GM23338 (cell line): Measurements from ENCODE around the gene TMEM158.

Experiments
- CREB1 ChIP-seq: fragments of 250-450 bp; sonication (Bioruptor Pico); IDR thresholded peaks from 2 replicates; pipeline ENCODE4 v1.5.0; 2020; ENCODE audit warnings: low read depth, mild to moderate bottlenecking, moderate library complexity
- CTCF ChIP-seq, 2 experiments: fragments of 200-600 bp in 1 of 2; sonication (generic) in 1 of 2; conservative IDR thresholded peaks; 2 replicates each; pipeline versions ENCODE4 v1.5.1 to v1.6.1; 2016 to 2017; ENCODE audit warnings: antibody characterized with exemption in 2 of 2, low read depth in 2 of 2, mild to moderate bottlenecking in 2 of 2, moderate library complexity in 1 of 2
- ETS1 ChIP-seq: IDR thresholded peaks from 2 replicates; pipeline ENCODE4 v1.6.1; 2016; ENCODE audit warnings: antibody characterized with exemption
- EZH2 ChIP-seq: fragments of 200-600 bp; sonication (generic); IDR thresholded peaks from one replicate; pipeline ENCODE4 v1.8.0; 2017; ENCODE audit warnings: antibody characterized with exemption, mild to moderate bottlenecking, low read depth; ENCODE audit not compliant: unreplicated experiment
- EZH2phosphoT487 ChIP-seq: fragments of 200-600 bp; sonication (generic); IDR thresholded peaks from one replicate; pipeline ENCODE4 v1.8.1; 2018; ENCODE audit warnings: antibody characterized with exemption; ENCODE audit not compliant: unreplicated experiment
- JUNB ChIP-seq: IDR thresholded peaks from one replicate; pipeline ENCODE4 v1.6.1; 2016; ENCODE audit warnings: antibody characterized with exemption; ENCODE audit not compliant: unreplicated experiment
- NANOG ChIP-seq: IDR thresholded peaks from 2 replicates; pipeline ENCODE4 v1.6.1; 2016; ENCODE audit warnings: antibody characterized with exemption, borderline replicate concordance
- POLR2AphosphoS5 ChIP-seq: IDR thresholded peaks from 2 replicates; pipeline ENCODE4 v1.6.1; 2016; ENCODE audit warnings: antibody characterized with exemption, low read depth
- REST ChIP-seq: IDR thresholded peaks from one replicate; pipeline ENCODE4 v1.6.1; 2018; ENCODE audit warnings: antibody characterized with exemption; ENCODE audit not compliant: unreplicated experiment
- ZNF114 ChIP-seq: fragments of 250-450 bp; sonication (Bioruptor Pico); IDR thresholded peaks from 2 replicates; pipeline ENCODE4 v1.5.0; 2020; ENCODE audit warnings: mild to moderate bottlenecking, moderate library complexity
- ZNF331 ChIP-seq: fragments of 250-450 bp; sonication (Bioruptor Pico); IDR thresholded peaks from 2 replicates; pipeline ENCODE4 v1.5.0; 2020; ENCODE audit warnings: low read depth, mild to moderate bottlenecking, moderate library complexity

- TF ChIP-seq CTCF (conservative IDR thresholded peaks at IDR 0.05; ENCODE audit: low read depth in 2 of 2), result no peak
- no peak for TF ChIP-seq POLR2AphosphoS5
- no peak for TF ChIP-seq EZH2phosphoT487
- TF ChIP-seq EZH2, result no peak
- TF ChIP-seq REST, result no peak
- TF ChIP-seq ZNF114, result no peak
- TF ChIP-seq CREB1, result no peak
- TF ChIP-seq ZNF331 (CRISPR knock-in tag), result no peak
- no peak for TF ChIP-seq JUNB
- TF ChIP-seq ETS1, result no peak
- TF ChIP-seq NANOG, result no peak
Observed at GRCh38 chr3:45185461-45185860, 40.6 kb downstream of the TMEM158 start.
